CD4-positive, alpha-beta T cell (primary cell): ENCODE data around the gene TRERF1. TPM values are rescaled to one million over a fixed set of nuclear protein-coding genes. Genes with fewer than 3 reads are reported as not detected.
"Not testable (repeated sequence)": the region's sequence is repeated elsewhere in the genome, so short reads cannot be mapped to it uniquely, and the experiment has no call there.

Source experiments
- ATAC-seq: fragments of 200-7000 bp; cut with Tn5 transposase; one replicate; pipeline ENCODE4 v1.10.0; 2022; ENCODE audit warnings: mild to moderate bottlenecking; ENCODE audit not compliant: poor library complexity
- CTCF ChIA-PET: fragments of 350-600 bp; sonication (Branson Sonifier 250); formaldehyde crosslinking; loops from one replicate; lab custom pipeline; 2021; ENCODE audit warnings: antibody characterized with exemption, inconsistent platforms; lab: Charles Lee
- POLR2A ChIA-PET: fragments of 350-600 bp; sonication (Branson Sonifier 250); formaldehyde crosslinking; loops from one replicate; lab custom pipeline; 2021; ENCODE audit warnings: antibody characterized with exemption, inconsistent platforms; lab: Charles Lee
- DNase-seq, 14 experiments: peaks; one replicate each; pipeline ENCODE4 v3.0.0-alpha.2; 2013 to 2020; ENCODE audit warnings: mixed read lengths in 2 of 14
- H3K27ac ChIP-seq, 2 donors: one replicate each; pipeline versions ENCODE4 v1.5.1 to v1.7.0; 2013; ENCODE audit warnings: low read length in 2 of 2, low read depth in 1 of 2, mild to moderate bottlenecking in 1 of 2
- H3K27me3 ChIP-seq, 2 experiments: 1 replicate in 1 of 2; 2 replicates in 1 of 2; pipeline versions ENCODE4 v1.6.1 to v1.7.0; 2013; ENCODE audit warnings: low read length in 2 of 2, control low read depth in 1 of 2, mild to moderate bottlenecking in 1 of 2, moderate library complexity in 1 of 2; ENCODE audit not compliant: insufficient read depth in 2 of 2, control insufficient read depth in 1 of 2
- H3K36me3 ChIP-seq: one replicate; pipeline ENCODE4 v1.6.1; 2013; ENCODE audit warnings: low read length, control low read depth; ENCODE audit not compliant: insufficient read depth
- H3K4me1 ChIP-seq: one replicate; pipeline ENCODE4 v1.6.1; 2013; ENCODE audit warnings: low read length, control low read depth; ENCODE audit not compliant: insufficient read depth
- H3K4me3 ChIP-seq: one replicate; pipeline ENCODE4 v1.5.1; 2013; ENCODE audit warnings: mild to moderate bottlenecking, low read length, moderate library complexity
- H3K9me3 ChIP-seq, 2 experiments: 1 replicate in 1 of 2; 2 replicates in 1 of 2; pipeline versions ENCODE4 v1.6.1 to v1.7.0; 2013; ENCODE audit warnings: low read length in 2 of 2, mild to moderate bottlenecking in 2 of 2, control low read depth in 1 of 2, moderate library complexity in 1 of 2; ENCODE audit not compliant: control insufficient read depth in 1 of 2, insufficient read depth in 1 of 2
- H3K27ac Mint-ChIP-seq: one replicate; pipeline ENCODE4 v1.8.0; 2020; ENCODE audit warnings: mixed read lengths
- H3K27me3 Mint-ChIP-seq: one replicate; pipeline ENCODE4 v1.8.0; 2021; ENCODE audit warnings: mixed read lengths
- H3K36me3 Mint-ChIP-seq: one replicate; pipeline ENCODE4 v1.8.0; 2021; ENCODE audit warnings: low read depth, mixed read lengths
- H3K4me1 Mint-ChIP-seq: one replicate; pipeline ENCODE4 v1.8.0; 2021; ENCODE audit warnings: low read depth, mixed read lengths
- H3K4me3 Mint-ChIP-seq: one replicate; pipeline ENCODE4 v1.8.0; 2020; ENCODE audit warnings: mild to moderate bottlenecking, mixed read lengths
- H3K9me3 Mint-ChIP-seq: one replicate; pipeline ENCODE4 v1.8.0; 2020; ENCODE audit warnings: mixed read lengths
- intact Hi-C, 2 experiments: fragments of 100-400 bp; cut with DNase I in 1 of 2; cut with micrococcal nuclease in 1 of 2; formaldehyde crosslinking; loops; one replicate each; pipeline versions ENCODE4 v1.15.1 to v1.9.0; 2023 to 2025; cut with DNase I, micrococcal nuclease
- total RNA-seq, 174 experiments: library from RNA in 2 of 174; stranded (reverse) in 2 of 174; gene quantifications; one replicate each; pipeline ENCODE4 v1.2.3 and lab custom pipeline; 2021 to 2026
- TF ChIP-seq, protein P1 (sequence below): fragments of 200-600 bp; IDR thresholded peaks from one replicate; pipeline ENCODE4 v1.8.0; 2022; ENCODE audit warnings: antibody characterized with exemption, mild to moderate bottlenecking

Gene TRERF1
- total RNA-seq, 2 experiments from 2014 or later, result 31.0 to 31.7 TPM

DNA sequence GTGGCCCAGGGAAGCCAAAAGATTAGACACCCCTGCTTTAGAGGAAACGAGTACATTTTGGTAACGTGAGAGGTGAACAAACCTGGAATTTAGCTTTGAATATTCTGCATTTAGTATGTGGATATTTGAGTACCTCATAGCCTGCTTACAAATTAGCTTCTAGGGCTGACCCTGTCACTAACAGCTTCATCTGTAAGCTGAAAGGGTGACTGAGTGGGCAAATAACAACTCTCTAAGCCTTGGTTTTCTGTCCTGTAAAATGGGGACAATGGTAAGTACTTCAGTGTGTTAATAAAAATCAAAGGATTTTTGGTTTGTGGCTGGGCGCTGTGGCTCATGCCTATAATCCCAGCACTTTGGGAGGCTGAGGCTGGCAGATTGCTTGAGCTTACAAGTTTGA, 248.5 kb downstream of the TRERF1 start:
- H3K4me1 ChIP-seq, result peaks cover under 1% of the 10 kb centered on the region
- DNase-seq (no peak), ATAC-seq (no peak)
- H3K36me3 Mint-ChIP-seq, result peaks cover 48% of the 10 kb centered on the region
- no peak overlapping the region for H3K27ac Mint-ChIP-seq
- H3K27ac ChIP-seq, result no peak overlapping the region
- TF ChIP-seq, protein P1, sequence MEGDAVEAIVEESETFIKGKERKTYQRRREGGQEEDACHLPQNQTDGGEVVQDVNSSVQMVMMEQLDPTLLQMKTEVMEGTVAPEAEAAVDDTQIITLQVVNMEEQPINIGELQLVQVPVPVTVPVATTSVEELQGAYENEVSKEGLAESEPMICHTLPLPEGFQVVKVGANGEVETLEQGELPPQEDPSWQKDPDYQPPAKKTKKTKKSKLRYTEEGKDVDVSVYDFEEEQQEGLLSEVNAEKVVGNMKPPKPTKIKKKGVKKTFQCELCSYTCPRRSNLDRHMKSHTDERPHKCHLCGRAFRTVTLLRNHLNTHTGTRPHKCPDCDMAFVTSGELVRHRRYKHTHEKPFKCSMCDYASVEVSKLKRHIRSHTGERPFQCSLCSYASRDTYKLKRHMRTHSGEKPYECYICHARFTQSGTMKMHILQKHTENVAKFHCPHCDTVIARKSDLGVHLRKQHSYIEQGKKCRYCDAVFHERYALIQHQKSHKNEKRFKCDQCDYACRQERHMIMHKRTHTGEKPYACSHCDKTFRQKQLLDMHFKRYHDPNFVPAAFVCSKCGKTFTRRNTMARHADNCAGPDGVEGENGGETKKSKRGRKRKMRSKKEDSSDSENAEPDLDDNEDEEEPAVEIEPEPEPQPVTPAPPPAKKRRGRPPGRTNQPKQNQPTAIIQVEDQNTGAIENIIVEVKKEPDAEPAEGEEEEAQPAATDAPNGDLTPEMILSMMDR, result no peak
- H3K4me3 ChIP-seq, result no peak overlapping the region
- no peaks in the 10 kb centered on the region for H3K4me1 Mint-ChIP-seq
- ChIA-PET CTCF (interaction anchor here (1.1 to 1.5 kb wide), 2 partner anchors 344 to 417 kb away, joined by 3 read pairs; no protein-coding TSS in a partner anchor), POLR2A (interaction anchor here (1.4 kb wide), 1 partner anchor 11 kb away, joined by 3 read pairs; no protein-coding TSS in a partner anchor)
- H3K9me3 ChIP-seq, result no peaks in the 10 kb centered on the region
- intact Hi-C loops, result no loop called here
- H3K36me3 ChIP-seq, result peaks cover 24% of the 10 kb centered on the region
- H3K27me3 Mint-ChIP-seq, result no peaks in the 10 kb centered on the region
- no peak overlapping the region for H3K4me3 Mint-ChIP-seq
- no peaks in the 10 kb centered on the region for H3K27me3 ChIP-seq
- H3K9me3 Mint-ChIP-seq, result no peaks in the 10 kb centered on the region

DNA sequence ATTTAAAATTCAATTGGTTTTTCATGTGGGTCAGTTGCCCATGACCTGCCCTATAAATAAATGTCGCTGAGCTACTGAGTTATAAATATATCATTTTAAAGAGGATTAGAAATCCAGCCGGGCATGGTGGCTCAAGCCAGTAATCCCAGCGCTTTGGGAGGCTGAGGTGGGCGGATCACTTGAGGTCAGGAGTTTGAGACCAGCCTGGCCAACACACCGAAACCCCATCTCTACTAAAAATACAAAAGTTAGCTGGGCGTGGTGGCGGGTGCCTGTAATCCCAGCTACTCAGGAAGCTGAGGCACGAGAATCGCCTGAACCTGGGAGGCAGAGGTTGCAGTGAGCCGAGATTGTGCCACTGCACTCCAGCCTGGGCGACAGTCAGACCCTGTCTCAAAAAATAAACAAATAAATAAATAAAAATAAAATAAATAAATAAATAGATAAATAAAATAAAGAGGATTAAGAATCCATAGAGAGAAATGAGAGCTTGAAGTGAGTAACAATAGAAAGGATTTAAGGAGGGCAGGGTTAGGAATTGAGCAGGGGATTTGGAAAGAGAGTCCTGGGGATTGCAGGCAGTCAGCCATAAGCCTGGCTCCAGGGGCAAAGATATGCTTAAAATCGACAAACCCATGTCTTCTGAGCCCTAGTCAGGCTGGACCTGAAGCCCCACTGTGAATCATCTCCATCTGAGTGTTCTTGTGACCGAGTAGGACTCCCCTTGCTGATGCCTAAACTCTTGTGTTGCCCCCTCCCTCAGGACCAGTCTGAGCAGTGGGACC, 249.4 kb downstream of the TRERF1 start:
- H3K27me3 Mint-ChIP-seq, H3K27ac Mint-ChIP-seq, intact Hi-C loops, ATAC-seq, H3K9me3 Mint-ChIP-seq, H3K9me3 ChIP-seq, H3K4me3 ChIP-seq, DNase-seq, H3K4me3 Mint-ChIP-seq, H3K27ac ChIP-seq, H3K4me1 ChIP-seq, H3K4me1 Mint-ChIP-seq, H3K27me3 ChIP-seq: not testable (repeated sequence)
- POLR2A ChIA-PET, result interaction anchor here (1.4 kb wide), 1 partner anchor 12 kb away, joined by 3 read pairs; no protein-coding TSS in a partner anchor
- H3K36me3 Mint-ChIP-seq, result peaks cover 40% of the 10 kb centered on the region
- peaks cover 17% of the 10 kb centered on the region for H3K36me3 ChIP-seq
- CTCF ChIA-PET, result interaction anchor here (1.1 to 1.5 kb wide), 2 partner anchors 345 to 416 kb away, joined by 3 read pairs; no protein-coding TSS in a partner anchor

DNA sequence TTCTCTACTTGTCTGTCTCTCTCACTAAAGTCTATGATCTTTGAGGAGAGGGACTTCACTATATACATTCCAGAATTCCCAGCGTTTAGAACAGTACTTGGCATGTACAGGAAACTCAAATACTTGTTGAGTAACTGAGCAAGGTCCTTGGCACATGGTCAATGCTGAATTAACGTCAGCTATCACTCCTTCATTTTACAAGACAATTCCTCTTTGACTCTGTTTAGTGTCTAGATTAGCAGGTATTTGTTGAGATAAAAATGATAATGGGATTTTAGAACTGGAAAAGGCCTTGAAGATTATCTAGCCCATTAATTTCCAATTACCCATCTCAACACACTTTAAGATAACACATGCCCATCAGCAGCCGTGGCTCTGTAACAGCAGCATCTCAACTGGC, 250.3 kb downstream of the TRERF1 start:
- peaks cover 10% of the 10 kb centered on the region for H3K36me3 ChIP-seq
- TF ChIP-seq, protein P1, result no peak
- no peak overlapping the region for H3K4me3 ChIP-seq
- intact Hi-C loops, result no loop called here
- DNase-seq (no peak), ATAC-seq (no peak)
- H3K27ac Mint-ChIP-seq, result no peak overlapping the region
- no peak overlapping the region for H3K4me3 Mint-ChIP-seq
- H3K27ac ChIP-seq, result no peak overlapping the region
- ChIA-PET POLR2A (no interaction called here), CTCF (no interaction called here)
- H3K4me1 Mint-ChIP-seq, result no peaks in the 10 kb centered on the region
- H3K9me3 Mint-ChIP-seq, result no peaks in the 10 kb centered on the region
- peaks cover 30% of the 10 kb centered on the region for H3K36me3 Mint-ChIP-seq
- no peaks in the 10 kb centered on the region for H3K27me3 ChIP-seq
- H3K4me1 ChIP-seq, result peaks cover 7% of the 10 kb centered on the region
- no peaks in the 10 kb centered on the region for H3K27me3 Mint-ChIP-seq
- no peaks in the 10 kb centered on the region for H3K9me3 ChIP-seq
